ENCODE results near the gene ARHGEF19. TPM values are rescaled to one million over a fixed set of nuclear protein-coding genes. Genes with fewer than 3 reads are reported as not detected.

Gene ARHGEF19
- total and polyA plus RNA-seq, 2 of the 4 experiments (the other 2 are of a cell fraction), result 4.5 to 16.8 TPM

GRCh38 chr1:16187748-16188401 is 24.6 kb downstream of the ARHGEF19 start:
- Histone ChIP-seq H3K4me2 (ENCODE audit: low read depth, low read length) (no peak overlapping the region), H2AFZ (replicated peaks; ENCODE audit: low read length, poor library complexity) (peak overlapping the region; percentile 48)

More at GRCh38 chr1:16187748-16188401, 24.6 kb downstream of the ARHGEF19 start:
- no peaks in the 10 kb centered on the region for H3K9me3 ChIP-seq (ENCODE audit: control insufficient read depth, insufficient read depth, low read length)
- H4K91ac ChIP-seq (ENCODE audit: insufficient read depth, low read depth, low read length), result peak overlapping the region; percentile 84
- H3K27me3 ChIP-seq (ENCODE audit: control insufficient read depth, insufficient read depth, low read length), result no peaks in the 10 kb centered on the region
- H3K9me1 ChIP-seq (ENCODE audit: insufficient read depth, low read length), result no peaks in the 10 kb centered on the region
- ChIA-PET CTCF (interaction anchor here (1.5 to 2.5 kb wide), 3 partner anchors 106 to 109 kb away, joined by 6 to 13 read pairs (median 11); no protein-coding TSS in a partner anchor), POLR2A (ENCODE audit: unreplicated experiment) (no interaction called here)
- H4K8ac ChIP-seq (ENCODE audit: low read depth in 2 of 2, low read length in 2 of 2), result peak overlapping the region in 1 of 2 experiments; percentile 69; a peak in 1 of 4 replicates
- peaks cover 4% of the 10 kb centered on the region for H3K4me1 ChIP-seq (ENCODE audit: control insufficient read depth, insufficient read depth, low read length)
- no peak overlapping the region for H4K5ac ChIP-seq (ENCODE audit: low read depth, low read length)
- peak overlapping the region; percentile 71; the same call in 1 of the 2 replicates for H2AK5ac ChIP-seq (ENCODE audit: low read depth, low read length)
- H3K79me1 ChIP-seq (ENCODE audit: low read depth in 1 of 2, low read length in 2 of 2), result no peaks in the 10 kb centered on the region
- no peaks in the 10 kb centered on the region for H3K36me3 ChIP-seq (ENCODE audit: control insufficient read depth, insufficient read depth, low read length)
- dilution Hi-C loops (cut with HindIII; ENCODE audit: low sequenced_read_pairs, unreplicated experiment), result no loop called here
- no peak overlapping the region for H3K23ac ChIP-seq (ENCODE audit: low read depth, low read length)
- peak overlapping the region; percentile 8 for H2AK9ac ChIP-seq (replicated peaks; ENCODE audit: low read depth, low read length, poor library complexity)
- H3K56ac ChIP-seq (ENCODE audit: extremely low read depth, insufficient read depth, low read length), result no peak overlapping the region
- no peak overlapping the region for H3K14ac ChIP-seq (replicated peaks; ENCODE audit: low read depth, low read length)
- H3K27ac ChIP-seq (ENCODE audit: insufficient read depth, low read length), result no peak overlapping the region
- no peak for TF ChIP-seq NFE2L2 (IDR thresholded peaks at IDR 0.05; ENCODE audit: low read depth, low read length)
- TF ChIP-seq MAZ (IDR thresholded peaks at IDR 0.05; ENCODE audit: borderline replicate concordance, low read depth, low read length), result peak; percentile 78; the same call in 1 of the 2 replicates
- peak; percentile 23; the same call in 1 of the 2 replicates for TF ChIP-seq FOS (IDR thresholded peaks at IDR 0.05; ENCODE audit: low read depth, low read length)
- peak; percentile 66 for TF ChIP-seq POLR2A (IDR thresholded peaks at IDR 0.05; ENCODE audit: low read depth, low read length)
- 0 out of 2 replicates have a peak, but pooled peaks have one; percentile 19 for TF ChIP-seq BHLHE40 (IDR thresholded peaks at IDR 0.05; ENCODE audit: low read depth, low read length)
- TF ChIP-seq CEBPB (IDR thresholded peaks at IDR 0.05; ENCODE audit: low read depth, low read length), result no peak
- TF ChIP-seq, protein P1, sequence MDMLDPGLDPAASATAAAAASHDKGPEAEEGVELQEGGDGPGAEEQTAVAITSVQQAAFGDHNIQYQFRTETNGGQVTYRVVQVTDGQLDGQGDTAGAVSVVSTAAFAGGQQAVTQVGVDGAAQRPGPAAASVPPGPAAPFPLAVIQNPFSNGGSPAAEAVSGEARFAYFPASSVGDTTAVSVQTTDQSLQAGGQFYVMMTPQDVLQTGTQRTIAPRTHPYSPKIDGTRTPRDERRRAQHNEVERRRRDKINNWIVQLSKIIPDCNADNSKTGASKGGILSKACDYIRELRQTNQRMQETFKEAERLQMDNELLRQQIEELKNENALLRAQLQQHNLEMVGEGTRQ (IDR thresholded peaks at IDR 0.05; ENCODE audit: low read depth, low read length), result 0 out of 2 replicates have a peak, but pooled peaks have one; percentile 5
- peak; percentile 17; the same call in 1 of the 2 replicates for TF ChIP-seq MAFK (IDR thresholded peaks at IDR 0.05; ENCODE audit: low read depth, low read length)
- peak; percentile 100 for TF ChIP-seq RAD21 (IDR thresholded peaks at IDR 0.05; ENCODE audit: low read length)
- TF ChIP-seq, protein P2, sequence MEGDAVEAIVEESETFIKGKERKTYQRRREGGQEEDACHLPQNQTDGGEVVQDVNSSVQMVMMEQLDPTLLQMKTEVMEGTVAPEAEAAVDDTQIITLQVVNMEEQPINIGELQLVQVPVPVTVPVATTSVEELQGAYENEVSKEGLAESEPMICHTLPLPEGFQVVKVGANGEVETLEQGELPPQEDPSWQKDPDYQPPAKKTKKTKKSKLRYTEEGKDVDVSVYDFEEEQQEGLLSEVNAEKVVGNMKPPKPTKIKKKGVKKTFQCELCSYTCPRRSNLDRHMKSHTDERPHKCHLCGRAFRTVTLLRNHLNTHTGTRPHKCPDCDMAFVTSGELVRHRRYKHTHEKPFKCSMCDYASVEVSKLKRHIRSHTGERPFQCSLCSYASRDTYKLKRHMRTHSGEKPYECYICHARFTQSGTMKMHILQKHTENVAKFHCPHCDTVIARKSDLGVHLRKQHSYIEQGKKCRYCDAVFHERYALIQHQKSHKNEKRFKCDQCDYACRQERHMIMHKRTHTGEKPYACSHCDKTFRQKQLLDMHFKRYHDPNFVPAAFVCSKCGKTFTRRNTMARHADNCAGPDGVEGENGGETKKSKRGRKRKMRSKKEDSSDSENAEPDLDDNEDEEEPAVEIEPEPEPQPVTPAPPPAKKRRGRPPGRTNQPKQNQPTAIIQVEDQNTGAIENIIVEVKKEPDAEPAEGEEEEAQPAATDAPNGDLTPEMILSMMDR (conservative IDR thresholded peaks at IDR 0.05; ENCODE audit: low read depth, low read length), result peak; percentile 99
- TF ChIP-seq SMC3 (IDR thresholded peaks at IDR 0.05; ENCODE audit: low read depth, low read length), result peak; percentile 100
- TF ChIP-seq RFX5 (IDR thresholded peaks at IDR 0.05; ENCODE audit: low read depth, low read length), result no peak
- peak overlapping the region; percentile 52; the same call in 1 of the 3 replicates for H2BK15ac ChIP-seq (ENCODE audit: low read depth, low read length)
- DNase-seq, result peak; percentile 89
- WGBS, 2 experiments (ENCODE audit: extremely low coverage in 2 of 2, insufficient read length in 1 of 2), result 6% methylated on average over 6 of the region's 15 CpGs; no CpG with 5 or more reads in 1 of the 2 experiments
- H3K9ac ChIP-seq (ENCODE audit: low read depth, low read length), result no peak overlapping the region
- ATAC-seq (ENCODE audit: low read depth), result peak; percentile 97
- H3K4me3 ChIP-seq (ENCODE audit: insufficient read depth, low read depth, low read length), result no peak overlapping the region
- H2BK20ac ChIP-seq (ENCODE audit: low read depth, low read length), result peak overlapping the region; percentile 37; the same call in 1 of the 2 replicates
- no peak overlapping the region for H2BK5ac ChIP-seq (ENCODE audit: low read depth, low read length, poor library complexity, severe bottlenecking)
- BruUV-seq (replicated peaks), result no TSS peak
- in situ Hi-C loops (cut with MboI; ENCODE audit: low sequenced_read_pairs), result loop anchor here (25.0 kb wide), 1 partner anchor 401 kb away; no protein-coding TSS in a partner anchor
- H3K4ac ChIP-seq (ENCODE audit: low read depth, low read length), result peak overlapping the region; percentile 34
- H4K20me1 ChIP-seq (ENCODE audit: insufficient read depth, low read length), result no peaks in the 10 kb centered on the region
- no peak overlapping the region for H3K18ac ChIP-seq (ENCODE audit: low read depth, low read length)
- peak overlapping the region; percentile 52; the same call in 1 of the 2 replicates for H2BK120ac ChIP-seq (ENCODE audit: low read depth, low read length)
- intact Hi-C loops (cut with micrococcal nuclease), result loop anchor here (1.0 to 5.0 kb wide), 5 partner anchors 34 to 174 kb away; no protein-coding TSS in a partner anchor
